T-helper 2 cell treated with Interferon-gamma antibody and Interleukin-4, amounts not matched to agents 5 μg/mL and 100 μg/mL, for 36 hours (primary cell): Measurements from ENCODE around the gene HEMGN.

ENCODE experiments used
- DNase-seq: peaks from one replicate; pipeline ENCODE4 v3.0.0; 2021; ENCODE audit warnings: low spot score
- H3K27ac Mint-ChIP-seq: one replicate; pipeline ENCODE4 v1.8.0; 2021; ENCODE audit warnings: mild to moderate bottlenecking, mixed read lengths
- H3K27me3 Mint-ChIP-seq: one replicate; pipeline ENCODE4 v1.8.0; 2021; ENCODE audit warnings: low read depth, mixed read lengths
- H3K36me3 Mint-ChIP-seq: one replicate; pipeline ENCODE4 v1.8.0; 2021; ENCODE audit warnings: low read depth, mixed read lengths
- H3K4me1 Mint-ChIP-seq: one replicate; pipeline ENCODE4 v1.8.0; 2021; ENCODE audit warnings: low read depth, mixed read lengths
- H3K4me3 Mint-ChIP-seq: one replicate; pipeline ENCODE4 v1.8.0; 2022; ENCODE audit warnings: mild to moderate bottlenecking, moderate library complexity, mixed read lengths
- H3K9me3 Mint-ChIP-seq: one replicate; pipeline ENCODE4 v1.8.0; 2021; ENCODE audit warnings: mixed read lengths

Gene HEMGN

DNA sequence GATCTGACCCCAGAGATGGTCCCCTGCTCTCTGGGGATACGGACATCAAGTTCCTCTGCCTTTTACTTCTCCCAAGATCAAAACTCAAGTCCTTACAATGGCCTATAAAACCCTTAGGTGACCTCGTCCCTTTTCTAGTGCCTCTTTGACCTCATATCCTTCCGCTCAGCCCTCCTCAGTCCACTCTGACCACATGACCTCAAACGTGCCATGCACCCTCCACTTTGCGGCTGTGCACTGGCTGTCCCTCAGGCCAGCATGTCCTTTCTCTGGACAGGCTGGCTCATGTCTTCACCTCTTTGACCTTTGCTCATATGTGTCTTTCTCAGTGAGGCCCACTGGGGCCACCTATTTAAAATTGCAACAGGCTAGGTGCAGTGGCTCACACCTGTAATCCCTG, 30.3 kb downstream of the HEMGN start:
- peaks cover 62% of the 10 kb centered on the region for H3K4me1 Mint-ChIP-seq
- DNase-seq: no peak
- no peaks in the 10 kb centered on the region for H3K27me3 Mint-ChIP-seq
- peak overlapping the region; percentile 85 for H3K4me3 Mint-ChIP-seq
- peak overlapping the region; percentile 96 for H3K27ac Mint-ChIP-seq
- no peaks in the 10 kb centered on the region for H3K9me3 Mint-ChIP-seq
- peaks cover 62% of the 10 kb centered on the region for H3K36me3 Mint-ChIP-seq

DNA sequence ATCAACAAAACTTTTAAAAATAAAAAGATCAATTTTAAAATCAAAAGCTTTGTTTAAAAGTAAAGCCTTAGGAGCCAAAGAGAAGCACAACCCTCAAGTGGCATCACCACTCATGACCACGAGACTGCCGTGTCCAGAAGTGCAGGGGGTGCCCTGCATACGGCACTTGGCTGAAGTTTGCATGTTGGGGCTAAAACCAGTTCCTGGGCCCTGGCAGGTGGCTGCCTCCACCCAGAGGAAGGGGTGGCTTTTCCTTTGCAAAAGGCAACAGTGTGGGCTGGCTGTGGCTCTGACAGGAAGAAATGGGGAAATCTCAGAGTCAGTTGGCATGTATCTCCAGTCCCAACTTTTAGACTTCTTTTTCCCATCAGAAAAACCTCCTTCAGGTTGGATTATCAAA, 30.9 kb downstream of the HEMGN start:
- Mint-ChIP-seq H3K27ac (peak overlapping the region; percentile 96), H3K27me3 (no peaks in the 10 kb centered on the region), H3K4me3 (peak overlapping the region; percentile 85), H3K4me1 (peaks cover 61% of the 10 kb centered on the region), H3K9me3 (no peaks in the 10 kb centered on the region), H3K36me3 (peaks cover 59% of the 10 kb centered on the region)
- no peak for DNase-seq

DNA sequence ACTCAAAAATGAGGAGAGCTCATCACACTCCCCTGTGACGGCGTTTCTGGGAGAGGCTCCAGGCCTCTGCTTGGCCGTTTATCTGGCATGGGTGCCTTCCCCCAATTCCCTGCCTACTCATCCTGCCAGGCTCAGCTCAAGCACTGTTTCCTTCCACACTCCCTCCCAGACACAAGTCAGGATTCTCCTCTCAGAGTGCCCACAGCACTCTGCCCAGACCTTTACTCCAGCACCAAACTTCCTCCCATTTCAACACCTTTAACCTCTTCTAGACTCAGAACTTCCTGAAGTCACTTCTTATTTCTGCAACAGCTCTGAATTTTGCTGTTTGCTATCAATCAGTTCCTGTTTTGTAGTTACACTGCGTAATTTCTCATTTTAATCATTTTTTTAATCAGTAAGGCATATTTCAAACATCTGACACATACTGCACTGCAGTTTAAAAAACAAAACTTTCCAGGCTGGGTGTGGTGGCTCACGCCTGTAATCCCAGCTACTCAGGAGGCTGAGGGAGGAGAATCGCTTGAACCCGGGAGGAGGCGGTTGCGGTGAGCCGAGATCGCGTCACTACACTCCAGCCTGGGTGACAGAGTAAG, 31.6 kb downstream of the HEMGN start:
- Mint-ChIP-seq H3K4me1 (peaks cover 62% of the 10 kb centered on the region), H3K36me3 (peaks cover 58% of the 10 kb centered on the region), H3K27ac (peak overlapping the region; percentile 96), H3K4me3 (peak overlapping the region; percentile 85), H3K27me3 (no peaks in the 10 kb centered on the region), H3K9me3 (no peaks in the 10 kb centered on the region)
- peak; percentile 38 for DNase-seq

DNA sequence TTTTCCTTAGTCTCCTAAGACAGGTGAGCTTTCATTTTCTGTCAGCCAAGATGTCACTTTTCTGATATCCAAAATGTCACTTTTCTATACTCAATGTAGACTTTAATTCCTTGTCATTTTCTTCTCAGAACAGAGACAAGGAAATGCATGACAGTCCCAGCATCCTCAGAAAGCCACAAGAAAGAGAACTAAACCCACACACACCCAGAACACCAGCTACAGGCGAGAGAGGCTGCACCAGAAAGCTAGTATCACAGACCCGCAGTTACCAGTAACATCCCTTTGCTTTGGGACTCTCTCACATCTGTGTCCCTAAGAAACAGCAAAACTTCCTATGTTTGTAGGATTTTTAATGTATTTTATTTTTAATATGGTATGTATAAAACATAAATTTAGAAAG, 32.7 kb downstream of the HEMGN start:
- peaks cover 65% of the 10 kb centered on the region for H3K4me1 Mint-ChIP-seq
- H3K36me3 Mint-ChIP-seq: peaks cover 59% of the 10 kb centered on the region
- peak overlapping the region; percentile 85 for H3K4me3 Mint-ChIP-seq
- H3K27me3 Mint-ChIP-seq: no peaks in the 10 kb centered on the region
- peak; percentile 42 for DNase-seq
- H3K27ac Mint-ChIP-seq: peak overlapping the region; percentile 96
- no peaks in the 10 kb centered on the region for H3K9me3 Mint-ChIP-seq

DNA sequence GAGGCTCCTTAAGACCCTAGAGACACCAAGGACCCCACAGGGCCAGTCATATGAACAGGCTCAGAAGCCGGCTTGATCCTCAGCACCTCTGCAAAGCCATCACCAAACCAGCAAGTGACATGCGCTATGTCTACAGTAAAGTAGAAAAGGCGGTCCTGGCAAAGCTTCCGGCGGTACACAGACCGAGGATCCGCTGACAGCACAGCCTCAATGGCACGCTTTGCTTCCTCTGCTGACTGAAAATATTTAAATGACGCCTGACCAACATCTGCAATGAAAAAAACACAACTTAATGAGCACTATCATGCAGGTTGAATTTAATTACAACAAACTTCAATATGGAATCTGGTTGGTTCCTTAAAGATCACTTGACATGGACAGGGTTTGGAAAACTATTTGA, 33.2 kb downstream of the HEMGN start:
- Mint-ChIP-seq H3K36me3 (peaks cover 57% of the 10 kb centered on the region), H3K4me1 (peaks cover 60% of the 10 kb centered on the region), H3K27ac (peak overlapping the region; percentile 96), H3K9me3 (no peaks in the 10 kb centered on the region), H3K27me3 (no peaks in the 10 kb centered on the region), H3K4me3 (peak overlapping the region; percentile 85)
- DNase-seq: peak; percentile 52

DNA sequence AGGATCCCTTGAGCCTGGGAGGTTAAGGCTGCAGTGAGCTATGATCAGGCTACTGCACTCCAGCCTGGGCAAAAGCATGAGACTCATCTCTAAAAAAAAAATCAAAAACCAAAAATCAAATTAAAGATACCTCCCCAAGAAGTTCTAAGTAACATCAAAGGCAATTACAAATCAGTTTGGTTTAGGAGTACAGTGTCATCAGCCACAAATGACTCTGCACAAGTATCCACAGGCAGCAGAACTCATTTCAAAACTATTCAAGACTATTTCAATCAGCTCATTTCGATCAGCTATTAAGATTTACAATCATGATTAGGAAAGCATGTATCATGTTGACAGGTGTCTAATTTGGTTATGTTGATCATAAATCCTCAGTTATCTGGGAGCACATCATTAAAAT, 34.8 kb downstream of the HEMGN start:
- Mint-ChIP-seq H3K9me3 (no peaks in the 10 kb centered on the region), H3K4me1 (peaks cover 53% of the 10 kb centered on the region), H3K27ac (peak overlapping the region; percentile 29), H3K27me3 (no peaks in the 10 kb centered on the region), H3K4me3 (peak overlapping the region; percentile 46), H3K36me3 (peaks cover 51% of the 10 kb centered on the region)
- no peak for DNase-seq

DNA sequence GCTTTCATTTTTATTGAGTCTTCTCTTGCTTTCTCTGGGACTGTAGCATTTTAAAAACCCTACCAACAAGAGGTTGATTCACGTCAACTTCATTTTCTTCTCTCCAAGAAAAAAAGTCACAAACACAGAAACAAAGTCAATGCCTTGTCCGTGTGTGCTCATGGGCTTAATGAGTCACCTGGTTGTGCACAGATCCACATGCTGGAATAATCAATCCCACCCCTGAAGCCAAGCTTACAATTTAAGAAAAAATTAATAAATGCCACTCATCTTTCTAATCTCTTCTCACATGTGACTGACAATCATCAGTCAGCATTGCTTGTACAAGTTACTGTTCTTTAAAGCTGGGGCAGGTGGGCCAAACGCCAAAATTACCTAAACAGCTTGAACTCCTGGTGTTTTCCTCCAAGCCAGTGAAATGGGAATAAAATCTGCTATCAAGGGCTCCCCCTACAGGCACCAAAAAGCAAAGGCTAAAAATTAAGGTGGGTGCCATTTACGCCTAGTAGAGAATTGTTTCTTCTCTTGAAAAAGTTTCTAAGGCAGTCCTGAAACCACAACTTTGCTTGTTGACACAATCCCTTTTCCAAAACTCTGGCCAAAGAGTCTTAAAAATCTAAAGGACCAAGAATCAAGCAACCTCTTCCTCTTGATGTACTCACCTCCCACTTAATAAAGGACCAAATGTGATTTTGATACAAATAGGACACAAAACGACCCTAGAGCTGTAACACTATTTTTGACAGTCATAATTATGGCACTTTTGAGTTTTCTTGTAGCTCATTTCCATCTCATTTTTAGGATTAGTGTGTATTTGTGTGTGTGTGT, 37.0 kb downstream of the HEMGN start:
- Mint-ChIP-seq H3K4me3 (no peak overlapping the region), H3K27ac (peak overlapping the region; percentile 26), H3K4me1 (peaks cover 39% of the 10 kb centered on the region), H3K27me3 (no peaks in the 10 kb centered on the region), H3K36me3 (peaks cover 39% of the 10 kb centered on the region), H3K9me3 (no peaks in the 10 kb centered on the region)
- no peak for DNase-seq

DNA sequence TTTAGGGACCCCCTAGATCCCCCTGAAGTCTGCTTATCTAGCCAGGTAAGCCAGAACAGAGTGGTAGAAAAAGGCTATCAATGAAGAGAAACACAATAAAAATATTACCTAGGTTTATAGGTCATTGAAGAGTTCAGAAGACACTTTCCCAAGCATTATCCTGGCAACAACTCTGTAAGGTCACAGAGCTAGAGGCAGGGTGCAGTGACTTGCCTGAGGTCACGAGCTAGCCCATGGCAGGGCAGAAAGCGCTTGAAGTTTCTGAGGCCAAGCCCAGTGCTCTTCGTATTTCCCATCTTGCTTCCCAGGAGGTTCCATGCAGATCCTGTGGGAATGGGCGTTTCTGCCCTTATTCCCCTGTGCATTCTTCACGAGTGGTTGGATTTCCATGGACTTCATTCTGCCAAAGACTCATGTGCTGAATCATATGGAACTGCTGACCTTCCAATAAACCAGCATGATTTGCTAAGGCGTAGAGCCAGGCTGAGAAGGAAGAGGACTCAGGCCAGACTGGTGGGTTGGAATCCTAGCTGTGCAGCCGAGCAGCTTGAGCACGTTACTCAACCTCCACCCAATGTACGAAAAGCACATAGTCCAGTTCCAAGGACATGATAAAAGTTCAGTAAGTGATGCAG, 37.8 kb downstream of the HEMGN start:
- Mint-ChIP-seq H3K9me3 (no peaks in the 10 kb centered on the region), H3K27me3 (no peaks in the 10 kb centered on the region), H3K27ac (no peak overlapping the region), H3K4me3 (no peak overlapping the region), H3K4me1 (peaks cover 34% of the 10 kb centered on the region), H3K36me3 (peaks cover 38% of the 10 kb centered on the region)
- no peak for DNase-seq

DNA sequence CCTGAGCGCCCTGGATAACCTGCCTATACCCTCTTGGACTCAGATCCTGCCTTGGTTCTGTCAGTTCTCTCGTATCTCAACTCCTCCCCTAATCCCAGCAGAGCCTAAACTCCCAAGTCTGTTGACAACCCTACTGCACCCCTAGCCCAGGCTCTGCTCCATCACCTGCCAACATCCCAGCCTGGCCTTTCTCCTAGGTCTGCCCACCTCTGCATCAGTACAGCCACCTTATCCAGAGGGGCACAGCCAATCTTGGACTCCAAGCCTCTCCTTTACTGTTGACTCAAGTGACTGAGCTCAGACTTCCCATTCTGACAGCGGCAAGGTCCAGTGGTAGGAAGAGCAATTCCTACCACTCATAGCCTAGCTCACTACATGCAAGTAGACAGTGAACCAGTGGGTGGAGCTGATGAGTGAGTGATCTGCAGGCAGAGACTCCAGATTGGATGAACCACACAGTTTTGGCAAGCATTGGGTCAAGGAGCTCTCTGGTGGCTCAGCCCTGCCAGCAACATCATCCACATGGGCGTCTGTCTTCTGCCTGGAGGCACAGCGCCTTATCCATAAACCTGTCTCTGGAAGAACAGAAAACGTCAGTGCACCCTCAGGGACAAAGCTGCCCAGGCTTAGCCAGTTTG, 42.2 kb downstream of the HEMGN start:
- Mint-ChIP-seq H3K4me1 (peaks cover 2% of the 10 kb centered on the region), H3K27me3 (no peaks in the 10 kb centered on the region), H3K9me3 (no peaks in the 10 kb centered on the region), H3K36me3 (peaks cover 13% of the 10 kb centered on the region), H3K4me3 (no peak overlapping the region), H3K27ac (no peak overlapping the region)
- no peak for DNase-seq

DNA sequence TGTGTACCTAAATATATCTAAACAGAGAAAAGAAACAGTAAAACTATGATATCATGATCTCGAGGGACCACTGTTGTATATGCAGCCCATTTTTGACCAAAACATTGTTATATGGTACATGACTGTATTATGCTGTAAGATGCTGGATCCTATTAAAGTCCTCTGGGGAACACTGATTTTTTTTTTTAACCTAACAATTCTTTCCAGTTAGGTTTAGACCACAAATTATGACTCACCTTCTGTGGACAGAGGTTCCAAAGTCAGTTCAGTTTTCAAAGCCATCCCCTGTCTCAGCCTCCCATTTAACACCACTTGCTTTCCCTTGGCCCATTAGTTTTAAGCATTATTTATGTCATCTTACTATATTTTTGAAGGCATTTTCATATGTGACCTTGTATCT, 42.8 kb downstream of the HEMGN start:
- Mint-ChIP-seq H3K27ac (no peak overlapping the region), H3K4me3 (no peak overlapping the region)

DNA sequence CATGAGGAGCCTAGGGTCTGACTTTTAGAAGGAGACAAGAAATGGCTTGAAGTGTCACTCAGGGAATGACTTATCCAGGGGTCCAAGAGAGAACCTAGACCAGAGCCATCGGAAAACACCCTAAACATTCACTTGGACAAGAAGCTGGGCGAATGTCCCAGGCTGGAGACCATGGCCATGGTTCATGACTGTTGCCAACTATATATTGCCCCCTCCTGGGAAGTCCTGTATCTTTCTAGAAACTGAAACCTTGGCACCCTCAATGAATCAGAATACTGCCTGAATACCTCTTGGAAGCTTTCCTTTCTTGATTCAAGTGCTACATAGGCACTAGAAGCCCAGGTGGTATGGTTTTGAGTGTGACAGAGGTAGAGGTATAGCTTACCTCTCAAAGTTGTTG, 45.6 kb downstream of the HEMGN start:
- peaks cover 9% of the 10 kb centered on the region for H3K27me3 Mint-ChIP-seq
- H3K27ac Mint-ChIP-seq: no peak overlapping the region
- peaks cover 5% of the 10 kb centered on the region for H3K4me1 Mint-ChIP-seq

More for the DNA sequence above, 42.8 kb downstream of the HEMGN start:
- peaks cover 10% of the 10 kb centered on the region for H3K36me3 Mint-ChIP-seq
- H3K27me3 Mint-ChIP-seq: no peaks in the 10 kb centered on the region
- H3K4me1 Mint-ChIP-seq: peaks cover under 1% of the 10 kb centered on the region
- no peaks in the 10 kb centered on the region for H3K9me3 Mint-ChIP-seq
- DNase-seq: no peak

DNA sequence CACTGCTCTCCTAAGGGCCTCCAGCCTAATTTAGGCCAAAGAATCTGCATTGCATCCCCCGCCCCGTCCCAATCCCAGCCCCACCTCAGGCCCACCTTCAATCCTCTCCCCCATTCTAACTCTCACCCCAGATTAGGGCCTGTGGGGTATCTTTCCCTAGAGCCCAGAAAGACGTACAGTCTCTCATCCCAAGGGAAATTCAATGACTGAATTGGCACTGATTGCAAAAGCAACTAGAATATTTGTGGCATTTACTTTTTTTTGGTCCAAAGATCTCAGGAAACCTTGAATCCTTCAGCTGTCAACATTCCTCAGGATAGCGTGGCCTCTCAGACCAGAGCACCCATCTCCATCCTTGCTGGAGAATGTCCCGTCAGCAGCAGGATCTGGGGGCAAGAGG, 46.2 kb downstream of the HEMGN start:
- Mint-ChIP-seq H3K27me3 (peaks cover 9% of the 10 kb centered on the region), H3K4me3 (no peak overlapping the region), H3K9me3 (no peaks in the 10 kb centered on the region), H3K4me1 (peaks cover 5% of the 10 kb centered on the region), H3K36me3 (peaks cover 5% of the 10 kb centered on the region), H3K27ac (no peak overlapping the region)
- no peak for DNase-seq

More for the DNA sequence above, 45.6 kb downstream of the HEMGN start:
- no peak overlapping the region for H3K4me3 Mint-ChIP-seq
- DNase-seq: no peak
- H3K36me3 Mint-ChIP-seq: peaks cover 5% of the 10 kb centered on the region
- no peaks in the 10 kb centered on the region for H3K9me3 Mint-ChIP-seq

DNA sequence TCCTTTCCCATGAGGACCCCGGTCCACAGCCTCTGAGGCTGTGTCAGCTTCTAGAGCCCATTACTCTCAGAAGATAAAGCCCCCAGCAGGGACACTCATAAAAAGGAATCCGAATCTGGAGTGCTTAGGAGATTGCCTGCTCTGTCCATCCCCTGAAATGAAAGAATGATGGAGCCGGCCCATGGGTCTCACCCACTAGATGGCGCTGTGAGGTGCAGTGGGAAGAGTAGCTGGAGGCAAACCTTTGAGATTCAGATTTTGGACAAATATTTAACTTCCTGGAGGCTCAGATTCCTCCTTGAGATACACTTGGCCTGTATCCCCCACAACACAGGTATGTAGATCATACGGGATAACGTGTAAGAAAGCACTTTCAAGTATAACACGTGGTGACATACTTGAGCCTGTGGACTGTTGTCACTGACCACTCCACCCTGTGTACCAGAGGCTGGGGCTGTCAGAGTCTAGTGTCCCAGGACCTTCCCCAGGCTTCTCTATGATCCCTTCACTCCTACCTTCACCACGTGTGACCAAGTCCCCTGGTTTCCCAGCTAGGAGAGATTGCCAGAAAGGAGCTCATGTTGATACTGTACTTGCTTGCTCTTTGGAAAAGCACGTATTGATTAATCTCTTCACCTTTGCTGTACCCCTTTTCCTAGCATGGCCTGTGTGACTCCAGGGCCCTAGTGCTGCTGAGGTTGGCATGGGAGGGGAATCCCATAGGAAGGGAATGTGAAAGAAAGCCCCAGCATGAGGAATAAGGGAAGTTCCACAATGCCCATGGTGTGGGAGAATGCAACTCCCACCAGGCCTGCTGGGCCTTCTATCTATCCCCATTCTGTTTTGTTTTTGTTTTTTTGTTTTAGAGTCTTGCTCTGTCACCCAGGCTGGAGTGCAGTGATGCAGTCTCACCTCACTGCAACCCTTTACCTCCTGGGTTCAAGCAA, 47.8 kb downstream of the HEMGN start:
- Mint-ChIP-seq H3K27ac (no peak overlapping the region), H3K36me3 (peaks cover 3% of the 10 kb centered on the region), H3K4me3 (no peak overlapping the region), H3K27me3 (peaks cover 9% of the 10 kb centered on the region), H3K4me1 (peaks cover 5% of the 10 kb centered on the region), H3K9me3 (no peaks in the 10 kb centered on the region)
- no peak for DNase-seq
